Endothelial cell of umbilical vein (primary cell): Measurements from ENCODE around the gene RFNG. TPM values are rescaled to one million over a fixed set of nuclear protein-coding genes. Genes with fewer than 3 reads are reported as not detected.

Experiments
- BruUV-seq: library from RNA; stranded (reverse); fragments of 400-500 nt; replicated peaks from 2 replicates; lab custom pipeline; 2021; lab: Mats Ljungman, UMichigan
- CTCF ChIA-PET: fragments of 300-600, 350-600 bp; sonication (Branson Sonifier 250); formaldehyde crosslinking; loops from one replicate; lab custom pipeline; 2021; ENCODE audit warnings: antibody characterized with exemption, inconsistent platforms; lab: Charles Lee
- POLR2A ChIA-PET: fragments of 300-600, 350-600 bp; sonication (Branson Sonifier 250); formaldehyde crosslinking; loops from one replicate; lab custom pipeline; 2021; ENCODE audit warnings: antibody characterized with exemption, inconsistent platforms; lab: Charles Lee
- DNase-seq: peaks from one replicate; pipeline ENCODE4 v3.0.0-alpha.2; 2011; ENCODE audit warnings: low read depth, low spot score
- FAIRE-seq: peaks from 2 replicates; lab custom pipeline; 2011; peaks lifted over from hg19 to GRCh38; lab: Jason Lieb, UNC
- H2AFZ ChIP-seq: 2 replicates; pipeline ENCODE4 v1.6.0; 2012; ENCODE audit warnings: low read depth, low read length, control low read depth, inconsistent platforms
- H3K27ac ChIP-seq: 2 replicates; pipeline ENCODE4 v1.5.1; 2011; ENCODE audit warnings: low read depth, mild to moderate bottlenecking, control low read depth, low read length, moderate library complexity; ENCODE audit not compliant: insufficient read depth
- H3K27me3 ChIP-seq, 2 experiments: 2 replicates each; pipeline versions ENCODE4 v1.6.0 to v1.6.1; 2011; ENCODE audit warnings: low read length in 2 of 2, mixed read lengths in 1 of 2; ENCODE audit not compliant: control insufficient read depth in 2 of 2, insufficient read depth in 2 of 2
- H3K36me3 ChIP-seq, 2 experiments: 2 replicates in 1 of 2; 3 replicates in 1 of 2; pipeline ENCODE4 v1.5.1; 2011; ENCODE audit warnings: low read length in 2 of 2, mild to moderate bottlenecking in 1 of 2, moderate library complexity in 1 of 2; ENCODE audit not compliant: control insufficient read depth in 2 of 2, insufficient read depth in 2 of 2; ENCODE audit errors: extremely low read depth in 1 of 2
- H3K4me1 ChIP-seq: 3 replicates; pipeline ENCODE4 v1.5.1; 2011; ENCODE audit warnings: mild to moderate bottlenecking, low read length; ENCODE audit not compliant: control insufficient read depth, insufficient read depth; ENCODE audit errors: extremely low read depth
- H3K4me2 ChIP-seq: 2 replicates; pipeline ENCODE4 v1.6.1; 2011; ENCODE audit warnings: low read length, control low read depth, mixed read lengths; ENCODE audit not compliant: insufficient read depth
- H3K4me3 ChIP-seq, 3 experiments: fragments of 200-600 bp in 1 of 3; sonication (generic), shearing (Covaris generic) in 1 of 3; replicated peaks in 1 of 3; 2 replicates each; pipeline ENCODE4 v1.5.1; 2011 to 2016; ENCODE audit warnings: control low read depth in 3 of 3, low read length in 3 of 3, mild to moderate bottlenecking in 2 of 3, inconsistent platforms in 1 of 3, low read depth in 1 of 3, moderate library complexity in 1 of 3; ENCODE audit not compliant: insufficient read depth in 1 of 3
- H3K79me2 ChIP-seq: 2 replicates; pipeline ENCODE4 v1.6.0; 2012; ENCODE audit warnings: low read length, inconsistent platforms; ENCODE audit not compliant: control insufficient read depth, insufficient read depth
- H3K9ac ChIP-seq: replicated peaks from 2 replicates; pipeline ENCODE3; 2011; ENCODE audit warnings: low read length, control low read depth; ENCODE audit not compliant: insufficient read depth; ENCODE audit errors: extremely low read depth
- H3K9me1 ChIP-seq: replicated peaks from 3 replicates; pipeline ENCODE4 v1.6.0; 2011; ENCODE audit warnings: mild to moderate bottlenecking, low read length; ENCODE audit not compliant: control insufficient read depth, insufficient read depth; ENCODE audit errors: extremely low read depth
- H3K9me3 ChIP-seq: replicated peaks from 2 replicates; pipeline ENCODE4 v1.5.1; 2012; ENCODE audit warnings: low read length, inconsistent platforms; ENCODE audit not compliant: control insufficient read depth, insufficient read depth
- H4K20me1 ChIP-seq: replicated peaks from 2 replicates; pipeline ENCODE3; 2011; ENCODE audit warnings: mild to moderate bottlenecking, low read length; ENCODE audit not compliant: control insufficient read depth, insufficient read depth; ENCODE audit errors: extremely low read depth
- EZH2 ChIP-seq: IDR thresholded peaks from 2 replicates; pipeline ENCODE4 v1.6.1; 2012; ENCODE audit warnings: borderline replicate concordance, low read depth, mild to moderate bottlenecking, moderate library complexity, low read length, inconsistent platforms; ENCODE audit not compliant: severe bottlenecking
- FOS ChIP-seq: IDR thresholded peaks from 2 replicates; pipeline ENCODE4 v1.6.1; 2011; ENCODE audit warnings: mild to moderate bottlenecking, low read length, moderate library complexity, borderline replicate concordance; ENCODE audit not compliant: insufficient read depth
- GATA2 ChIP-seq: IDR thresholded peaks from 2 replicates; pipeline ENCODE4 v1.7.0; 2011; ENCODE audit warnings: low read depth, mild to moderate bottlenecking, moderate library complexity, mixed read lengths, low read length; ENCODE audit not compliant: insufficient read length, insufficient read depth
- JUN ChIP-seq: IDR thresholded peaks from 2 replicates; pipeline ENCODE4 v1.6.1; 2011; ENCODE audit warnings: borderline replicate concordance, low read depth; ENCODE audit not compliant: insufficient read length, insufficient read depth
- MAX ChIP-seq: IDR thresholded peaks from 2 replicates; pipeline ENCODE4 v1.6.1; 2011; ENCODE audit not compliant: insufficient read depth, insufficient read length
- MYC ChIP-seq: IDR thresholded peaks from one replicate; pipeline ENCODE4 v1.6.1; 2011; ENCODE audit warnings: mild to moderate bottlenecking, low read depth, low read length
- POLR2A ChIP-seq: IDR thresholded peaks from 2 replicates; pipeline ENCODE4 v1.6.1; 2012; ENCODE audit warnings: low read depth, mild to moderate bottlenecking, control low read depth, low read length
- POLR2AphosphoS5 ChIP-seq: IDR thresholded peaks from 2 replicates; pipeline ENCODE4 v1.6.1; 2012; ENCODE audit warnings: low read depth, mild to moderate bottlenecking, control low read depth, low read length, moderate library complexity; ENCODE audit not compliant: insufficient read depth
- dilution Hi-C: fragments of 300-500 bp; cut with MboI; formaldehyde crosslinking; loops from one replicate; pipeline ENCODE4 v1.15.0; 2019; ENCODE audit warnings: low sequenced_read_pairs; ENCODE audit not compliant: extremely low pct_ligation_motif_present
- intact Hi-C: fragments of 100-400 bp; cut with micrococcal nuclease; formaldehyde crosslinking; loops from one replicate; pipeline ENCODE4 v1.10.0; 2022
- polyA plus RNA-seq, 4 experiments: library from polyadenylated mRNA; depleted of rRNA in 3 of 4; stranded (reverse) in 3 of 4; unstranded in 1 of 4; fragments of >200 nt; gene quantifications; 2 replicates each; pipeline versions ENCODE4 v1.2.1 to v1.2.3, GENCODE V29; 2011 to 2012; ENCODE audit warnings: missing spikeins in 1 of 4
- total RNA-seq: library from RNA; stranded (reverse); gene quantifications from 2 replicates; pipeline ENCODE4 v1.2.3, GENCODE V29; 2021
- TF ChIP-seq, protein P1 (sequence below), 2 donors: IDR thresholded peaks; 1 replicate in 1 of 2; 2 replicates in 1 of 2; pipeline ENCODE4 v1.5.1; 2011; ENCODE audit warnings: low read length in 2 of 2, mild to moderate bottlenecking in 2 of 2, moderate library complexity in 2 of 2, control low read depth in 1 of 2, inconsistent platforms in 1 of 2, low read depth in 1 of 2; ENCODE audit not compliant: insufficient read depth in 1 of 2; ENCODE audit errors: extremely low read depth in 1 of 2

RFNG gene
- total and polyA plus RNA-seq, 2 donors (not counting 3 experiments of a cell fraction or from before 2014, with no cell fraction given): 33.7 to 40.0 TPM

DNA sequence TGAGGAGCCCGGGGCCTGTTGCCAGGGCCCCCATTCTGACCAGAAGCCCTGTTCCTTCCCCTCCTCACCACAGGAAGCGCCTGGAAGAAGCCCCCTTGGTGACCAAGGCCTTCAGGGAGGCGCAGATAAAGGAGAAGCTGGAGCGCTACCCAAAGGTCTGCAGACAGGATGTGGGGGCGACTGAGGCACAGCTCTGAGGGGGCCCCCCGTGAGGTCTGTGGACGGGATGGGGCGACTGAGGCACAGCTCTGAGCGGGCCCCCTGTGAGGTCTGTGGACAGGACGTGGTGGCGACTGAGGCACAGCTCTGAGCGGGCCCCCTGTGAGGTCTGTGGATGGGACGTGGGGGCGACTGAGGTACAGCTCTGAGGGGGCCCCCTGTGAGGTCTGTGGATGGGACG is 42.2 kb downstream of the RFNG start:
- CTCF ChIA-PET: interaction anchor here (0.8 to 1.6 kb wide), 3 partner anchors 10 to 50 kb away, joined by 3 to 7 read pairs (median 3); no protein-coding TSS in a partner anchor

More for the DNA sequence above, 42.2 kb downstream of the RFNG start:
- no peak for TF ChIP-seq JUN
- TF ChIP-seq FOS: no peak
- TF ChIP-seq, protein P1, sequence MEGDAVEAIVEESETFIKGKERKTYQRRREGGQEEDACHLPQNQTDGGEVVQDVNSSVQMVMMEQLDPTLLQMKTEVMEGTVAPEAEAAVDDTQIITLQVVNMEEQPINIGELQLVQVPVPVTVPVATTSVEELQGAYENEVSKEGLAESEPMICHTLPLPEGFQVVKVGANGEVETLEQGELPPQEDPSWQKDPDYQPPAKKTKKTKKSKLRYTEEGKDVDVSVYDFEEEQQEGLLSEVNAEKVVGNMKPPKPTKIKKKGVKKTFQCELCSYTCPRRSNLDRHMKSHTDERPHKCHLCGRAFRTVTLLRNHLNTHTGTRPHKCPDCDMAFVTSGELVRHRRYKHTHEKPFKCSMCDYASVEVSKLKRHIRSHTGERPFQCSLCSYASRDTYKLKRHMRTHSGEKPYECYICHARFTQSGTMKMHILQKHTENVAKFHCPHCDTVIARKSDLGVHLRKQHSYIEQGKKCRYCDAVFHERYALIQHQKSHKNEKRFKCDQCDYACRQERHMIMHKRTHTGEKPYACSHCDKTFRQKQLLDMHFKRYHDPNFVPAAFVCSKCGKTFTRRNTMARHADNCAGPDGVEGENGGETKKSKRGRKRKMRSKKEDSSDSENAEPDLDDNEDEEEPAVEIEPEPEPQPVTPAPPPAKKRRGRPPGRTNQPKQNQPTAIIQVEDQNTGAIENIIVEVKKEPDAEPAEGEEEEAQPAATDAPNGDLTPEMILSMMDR (IDR thresholded peaks at IDR 0.05; ENCODE audit: extremely low read depth in 1 of 2, insufficient read depth in 1 of 2, low read depth in 1 of 2, low read length in 2 of 2): no peak
- no peak for TF ChIP-seq POLR2A
- TF ChIP-seq MYC: no peak
- no peak for TF ChIP-seq GATA2
- no peak for TF ChIP-seq EZH2
- TF ChIP-seq MAX: no peak
- no peak for TF ChIP-seq POLR2AphosphoS5
- no peaks in the 10 kb centered on the region for H3K79me2 ChIP-seq
- H3K4me3 ChIP-seq: no peak overlapping the region
- BruUV-seq: no TSS peak
- DNase-seq (no peak), FAIRE-seq (no peak)
- POLR2A ChIA-PET: no interaction called here
- no peak overlapping the region for H3K4me2 ChIP-seq
- no peaks in the 10 kb centered on the region for H3K9me3 ChIP-seq
- H3K4me1 ChIP-seq: no peaks in the 10 kb centered on the region
- no peaks in the 10 kb centered on the region for H3K27me3 ChIP-seq
- H3K27ac ChIP-seq: no peak overlapping the region
- H2AFZ ChIP-seq: no peak overlapping the region
- no peaks in the 10 kb centered on the region for H3K9me1 ChIP-seq
- dilution Hi-C loops (no loop called here), intact Hi-C loops (no loop called here)
- no peak overlapping the region for H3K9ac ChIP-seq
- H3K36me3 ChIP-seq: no peaks in the 10 kb centered on the region
- H4K20me1 ChIP-seq: no peaks in the 10 kb centered on the region
